Psoas muscle (tissue), 8 donors: Measurements from ENCODE around the gene RELN. TPM values are rescaled to one million over a fixed set of nuclear protein-coding genes. Genes with fewer than 3 reads are reported as not detected.

Source experiments
- ATAC-seq, 4 donors: fragments of 200-7000 bp; cut with Tn5 transposase; one replicate each; pipeline ENCODE4 v1.9.1; 2020; ENCODE audit warnings: moderate library complexity in 3 of 4, mild to moderate bottlenecking in 2 of 4
- DNase-seq, 2 donors: peaks; one replicate each; pipeline ENCODE4 v3.0.0-alpha.2; 2020
- H3K27ac ChIP-seq: fragments of 200-600 bp; one replicate; pipeline ENCODE4 v1.8.0; 2022
- H3K27me3 ChIP-seq, 3 donors: fragments of 200-600 bp in 1 of 3; one replicate each; pipeline versions ENCODE4 v1.6.1 to v1.8.0; 2013 to 2022; ENCODE audit warnings: low read length in 2 of 3, mild to moderate bottlenecking in 2 of 3, moderate library complexity in 1 of 3; ENCODE audit not compliant: insufficient read depth in 3 of 3
- H3K36me3 ChIP-seq, 2 donors: fragments of 200-600 bp in 1 of 2; one replicate each; pipeline versions ENCODE4 v1.6.1 to v1.8.0; 2013 to 2022; ENCODE audit warnings: low read depth in 1 of 2, mild to moderate bottlenecking in 1 of 2, moderate library complexity in 1 of 2; ENCODE audit not compliant: insufficient read depth in 1 of 2
- H3K4me1 ChIP-seq: fragments of 200-600 bp; one replicate; pipeline ENCODE4 v1.8.0; 2022
- H3K4me3 ChIP-seq: fragments of 200-600 bp; one replicate; pipeline ENCODE4 v1.8.0; 2022; ENCODE audit warnings: mild to moderate bottlenecking
- H3K9me3 ChIP-seq: fragments of 200-600 bp; one replicate; pipeline ENCODE4 v1.8.0; 2022
- WGBS, 3 donors: extraction: QIAGEN DNeasy Blood & Tissue Kit; methylation state at CpG; one replicate each; pipeline versions ENCODE4 v1.1.6 to v1.1.7; 2013; 5-methylcytosine and 5-hydroxymethylcytosine counted together
- intact Hi-C, 2 donors: fragments of 100-400 bp; cut with DNase I; formaldehyde crosslinking; loops; one replicate each; pipeline versions ENCODE4 v1.11.0 to v1.14.2; 2022
- polyA plus RNA-seq, 3 donors: library from polyadenylated mRNA; stranded (reverse); fragments of 200-250 nt; gene quantifications; one replicate each; pipeline ENCODE4 v1.2.3, GENCODE V29; 2013
- total RNA-seq, 4 donors: library from RNA; stranded (reverse); fragmentation: NEBNext Ultra II Directional in 2 of 4; extraction: Animal tissue kit (Norgen Biotek cat#: 25700) in 2 of 4; gene quantifications; one replicate each; pipeline versions ENCODE4 v1.2.1 to v1.2.4, GENCODE V29; 2021 to 2023
- TF ChIP-seq, protein P1 (sequence below): fragments of 200-600 bp; IDR thresholded peaks from one replicate; pipeline ENCODE4 v1.8.0; 2022; ENCODE audit warnings: antibody characterized with exemption
- donor health status: healthy with polysubstance abuse.
- donor health status: DM: no; HTN: no; CAD: no; lungs with moderate emphysema.
- donor health status: Bipolar disorder and iron deficiency.
- donor health status: healthy.
- donor health status: DM: yes; HTN: yes; CAD: no.
- donor health status: DM: no; HTN: no; CAD: no.
- donor health status: DM: no; HTN: no; CAD: no.
- donor health status: DM: yes; HTN: yes; CAD: no.

Gene RELN
- total and polyA plus RNA-seq, 7 donors: 0.10 to 0.44 (median 0.32) TPM

DNA sequence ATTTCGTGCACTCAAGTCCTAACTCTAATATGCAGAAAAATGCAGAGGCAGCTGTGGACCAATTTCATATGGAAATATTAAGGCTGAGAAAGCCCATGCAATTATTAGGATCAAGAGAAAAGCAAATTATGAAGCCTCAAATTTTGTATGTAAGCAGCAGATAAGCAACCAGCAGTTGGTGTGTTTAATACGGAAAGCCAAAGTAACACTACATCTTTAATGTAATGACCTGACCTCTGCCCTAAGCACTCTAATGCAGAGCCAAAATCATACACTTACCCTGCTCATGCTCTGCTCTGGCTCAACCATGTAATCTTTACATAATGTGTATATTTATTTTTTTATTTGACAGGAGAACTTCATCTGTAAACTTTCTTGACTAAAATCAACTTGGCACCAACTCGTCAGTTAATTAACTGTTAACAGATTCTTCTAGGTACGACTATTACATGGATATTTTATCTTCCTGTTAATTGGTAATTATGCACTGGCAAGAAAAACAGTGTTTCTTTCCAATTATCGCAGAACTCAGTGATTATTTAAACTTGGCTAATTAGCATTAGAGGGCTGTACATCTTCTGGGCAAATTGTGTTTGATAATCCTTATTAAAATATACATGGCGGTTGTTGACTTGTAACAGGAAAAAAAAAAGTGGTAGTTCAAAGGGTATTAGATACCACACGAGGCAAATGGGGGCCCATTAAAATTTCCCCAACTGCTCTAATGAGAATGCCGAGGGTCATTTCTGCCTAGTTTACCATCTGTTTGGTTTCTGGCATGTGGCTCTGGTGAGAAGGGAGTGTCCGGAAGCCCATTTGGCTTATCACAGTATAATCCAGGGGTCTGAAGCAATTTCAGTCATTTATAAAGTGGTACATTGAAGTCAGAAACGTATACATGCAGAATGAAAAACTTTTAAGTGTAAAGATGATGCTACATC, 94.5 kb downstream of the RELN start:
- ATAC-seq (no peak), DNase-seq (no peak)
- intact Hi-C loops: no loop called here
- Histone ChIP-seq H3K9me3 (no peaks in the 10 kb centered on the region), H3K27me3 (no peaks in the 10 kb centered on the region), H3K27ac (no peak overlapping the region), H3K36me3 (no peaks in the 10 kb centered on the region), H3K4me3 (no peak overlapping the region), H3K4me1 (no peaks in the 10 kb centered on the region)
- TF ChIP-seq, protein P1, sequence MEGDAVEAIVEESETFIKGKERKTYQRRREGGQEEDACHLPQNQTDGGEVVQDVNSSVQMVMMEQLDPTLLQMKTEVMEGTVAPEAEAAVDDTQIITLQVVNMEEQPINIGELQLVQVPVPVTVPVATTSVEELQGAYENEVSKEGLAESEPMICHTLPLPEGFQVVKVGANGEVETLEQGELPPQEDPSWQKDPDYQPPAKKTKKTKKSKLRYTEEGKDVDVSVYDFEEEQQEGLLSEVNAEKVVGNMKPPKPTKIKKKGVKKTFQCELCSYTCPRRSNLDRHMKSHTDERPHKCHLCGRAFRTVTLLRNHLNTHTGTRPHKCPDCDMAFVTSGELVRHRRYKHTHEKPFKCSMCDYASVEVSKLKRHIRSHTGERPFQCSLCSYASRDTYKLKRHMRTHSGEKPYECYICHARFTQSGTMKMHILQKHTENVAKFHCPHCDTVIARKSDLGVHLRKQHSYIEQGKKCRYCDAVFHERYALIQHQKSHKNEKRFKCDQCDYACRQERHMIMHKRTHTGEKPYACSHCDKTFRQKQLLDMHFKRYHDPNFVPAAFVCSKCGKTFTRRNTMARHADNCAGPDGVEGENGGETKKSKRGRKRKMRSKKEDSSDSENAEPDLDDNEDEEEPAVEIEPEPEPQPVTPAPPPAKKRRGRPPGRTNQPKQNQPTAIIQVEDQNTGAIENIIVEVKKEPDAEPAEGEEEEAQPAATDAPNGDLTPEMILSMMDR: no peak
- WGBS, 3 donors: 41 to 43% (median 42%) methylated on average over 10 of the region's 10 CpGs

DNA sequence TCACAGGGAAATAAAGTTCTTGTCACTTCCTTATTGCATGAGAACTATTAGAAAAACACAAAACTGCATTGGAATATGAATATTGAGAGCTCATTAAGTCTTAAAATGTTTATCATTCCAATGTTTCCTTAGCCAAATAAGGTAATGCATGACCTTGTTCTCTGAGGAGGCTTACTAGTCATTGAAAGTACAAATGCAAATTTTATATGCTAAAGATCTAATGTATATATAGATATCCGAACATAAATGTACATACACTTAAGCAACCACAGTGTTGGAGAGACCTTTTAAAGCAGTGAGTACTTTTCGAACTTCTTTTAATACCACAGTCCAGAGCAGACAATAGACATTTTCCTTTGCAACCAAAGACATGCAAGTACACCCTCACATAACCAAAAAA, 96.1 kb downstream of the RELN start:
- H3K27me3 ChIP-seq: no peaks in the 10 kb centered on the region
- 84 to 93% (median 85%) methylated on average over 2 of the region's 2 CpGs for WGBS, 3 donors
- no peak overlapping the region for H3K27ac ChIP-seq
- H3K36me3 ChIP-seq: no peaks in the 10 kb centered on the region
- no peaks in the 10 kb centered on the region for H3K9me3 ChIP-seq
- no peak for ATAC-seq
- no peak for DNase-seq
- H3K4me1 ChIP-seq: no peaks in the 10 kb centered on the region
- TF ChIP-seq, protein P1: no peak
- no peak overlapping the region for H3K4me3 ChIP-seq
- intact Hi-C loops: no loop called here

DNA sequence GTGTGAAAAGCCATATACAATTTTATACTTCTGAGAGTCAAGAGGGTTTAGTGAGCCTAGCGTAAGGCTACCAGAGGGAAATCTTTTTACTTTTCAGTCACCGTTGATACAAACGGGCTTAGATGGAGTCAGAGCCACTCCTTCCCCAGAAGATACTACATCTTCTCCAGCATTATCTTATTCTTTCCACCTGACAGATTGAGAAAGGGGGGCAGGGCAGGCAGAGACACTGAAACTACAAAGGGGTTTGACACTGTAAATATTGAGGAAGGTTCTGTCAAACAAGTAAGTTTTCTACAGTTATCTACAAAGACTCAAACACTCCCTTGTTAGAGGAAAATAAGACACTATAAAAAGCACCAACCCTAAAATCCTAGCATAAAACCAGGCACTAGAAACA, 100.0 kb downstream of the RELN start:
- Histone ChIP-seq H3K4me1 (no peaks in the 10 kb centered on the region), H3K9me3 (no peaks in the 10 kb centered on the region), H3K27me3 (no peaks in the 10 kb centered on the region), H3K27ac (no peak overlapping the region), H3K4me3 (no peak overlapping the region), H3K36me3 (no peaks in the 10 kb centered on the region)
- no peak for DNase-seq
- intact Hi-C loops: no loop called here
- ATAC-seq: no peak
- WGBS, 3 donors: 58 to 70% (median 60%) methylated on average over 3 of the region's 3 CpGs
- TF ChIP-seq, protein P1: no peak

DNA sequence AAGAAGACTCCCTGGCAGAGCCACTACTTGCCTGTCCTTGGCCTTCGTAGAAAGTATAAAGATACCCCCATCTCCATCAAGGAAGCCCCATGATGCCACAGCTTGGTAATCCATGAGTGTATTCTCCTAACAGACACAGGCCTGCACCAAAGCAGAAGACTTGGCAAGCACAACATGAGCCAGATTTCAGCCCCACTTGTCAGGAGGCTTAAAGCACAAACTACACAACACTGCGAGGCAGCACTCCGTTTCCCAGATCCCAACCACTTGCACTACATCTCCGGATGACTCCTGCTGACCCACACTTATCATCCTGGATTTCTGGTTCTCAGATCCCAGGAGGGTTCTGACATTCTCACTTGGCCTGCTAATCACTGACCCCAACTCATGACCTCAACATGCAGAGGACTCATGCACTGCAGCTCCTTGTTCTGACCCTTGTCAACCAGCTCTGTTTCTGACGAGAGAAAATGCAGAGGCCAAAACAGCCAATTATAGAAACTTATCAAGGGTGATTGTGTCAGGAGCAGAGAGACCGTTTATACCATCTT, 100.8 kb downstream of the RELN start:
- no peak for DNase-seq
- no peaks in the 10 kb centered on the region for H3K27me3 ChIP-seq
- 62 to 72% (median 68%) methylated on average over 6 of the region's 6 CpGs for WGBS, 3 donors
- H3K27ac ChIP-seq: no peak overlapping the region
- H3K4me3 ChIP-seq: no peak overlapping the region
- H3K9me3 ChIP-seq: no peaks in the 10 kb centered on the region
- H3K4me1 ChIP-seq: no peaks in the 10 kb centered on the region
- TF ChIP-seq, protein P1: no peak
- H3K36me3 ChIP-seq: no peaks in the 10 kb centered on the region
- ATAC-seq: no peak
- intact Hi-C loops: no loop called here
